GM12878 (cell line): Measurements from ENCODE around the gene GTPBP1. TPM values are rescaled to one million over a fixed set of nuclear protein-coding genes. Genes with fewer than 3 reads are reported as not detected.

ENCODE experiments used
- BCL3 ChIP-seq: IDR thresholded peaks from 2 replicates; pipeline ENCODE4 v1.6.1; 2011; ENCODE audit warnings: borderline replicate concordance, low read depth, mild to moderate bottlenecking, moderate library complexity, low read length; ENCODE audit not compliant: insufficient read depth, poor library complexity, severe bottlenecking
- BHLHE40 ChIP-seq, 2 experiments: fragments of 450-650 bp in 1 of 2; IDR thresholded peaks; 2 replicates each; pipeline ENCODE4 v1.6.1; 2011 to 2017; ENCODE audit warnings: low read depth in 2 of 2, borderline replicate concordance in 1 of 2, improper control_type of control experiment in 1 of 2, low read length in 1 of 2, mild to moderate bottlenecking in 1 of 2
- CREB1 ChIP-seq: IDR thresholded peaks from 2 replicates; pipeline ENCODE4 v1.6.1; 2012; ENCODE audit warnings: low read depth, mild to moderate bottlenecking, inconsistent platforms
- IKZF1 ChIP-seq: fragments of 450-650 bp; conservative IDR thresholded peaks from 2 replicates; pipeline ENCODE4 v1.6.1; 2017; ENCODE audit warnings: antibody characterized with exemption, mild to moderate bottlenecking
- MXI1 ChIP-seq: fragments of 150-350 bp; IDR thresholded peaks from 2 replicates; pipeline ENCODE4 v1.6.1; 2011; ENCODE audit warnings: low read depth, mild to moderate bottlenecking, inconsistent platforms, low read length, improper control_type of control experiment
- ZBTB40 ChIP-seq: fragments of 450-650 bp; IDR thresholded peaks from 2 replicates; pipeline ENCODE4 v1.6.1; 2016; ENCODE audit warnings: mild to moderate bottlenecking, moderate library complexity, borderline replicate concordance
- ZNF207 ChIP-seq: fragments of 450-650 bp; IDR thresholded peaks from 2 replicates; pipeline ENCODE4 v1.6.1; 2014; ENCODE audit warnings: antibody characterized with exemption, mild to moderate bottlenecking, borderline replicate concordance
- polyA plus RNA-seq, 11 experiments: library from polyadenylated mRNA; depleted of rRNA in 4 of 11; unstranded in 6 of 11; stranded (reverse) in 5 of 11; fragments of >200 nt; fragmentation: Nextera tagmentation in 4 of 11; fragmentation: Illumina TruSeq in 1 of 11; extraction: Ambion mirVana in 4 of 11; extraction: Trizol in 1 of 11; gene quantifications; 1 replicate in 1 of 11; 2 replicates in 10 of 11; pipeline versions ENCODE4 v1.2.1 to v1.2.3, GENCODE V29; 2011 to 2016; ENCODE audit warnings: inconsistent platforms in 2 of 11, missing spikeins in 2 of 11, low read depth in 1 of 11
- total RNA-seq, 4 experiments: library from RNA; depleted of rRNA in 3 of 4; stranded (reverse); fragments of >200 nt in 3 of 4; fragmentation: Illumina TruSeq in 1 of 4; extraction: Trizol in 1 of 4; gene quantifications; 2 replicates each; pipeline versions ENCODE4 v1.2.1 to v1.2.3, GENCODE V29; 2013 to 2021

GTPBP1 gene
- total and polyA plus RNA-seq, 10 of the 15 experiments (the other 5 are each of a cell fraction or from before 2014, with no cell fraction given), result 0.89 to 63.1 (median 34.2) TPM

- TF ChIP-seq ZBTB40 (no peak), ZNF207 (0 out of 2 replicates have a peak, but pooled peaks have one; percentile 19), BHLHE40 (IDR thresholded peaks at IDR 0.05; ENCODE audit: borderline replicate concordance in 1 of 2, low read depth in 2 of 2, low read length in 1 of 2) (peak; percentile 12 to 48; a peak in 2 of 4 replicates), BCL3 (no peak), CREB1 (peak; percentile 11; the same call in 1 of the 2 replicates), IKZF1 (peak; percentile 76), MXI1 (0 out of 2 replicates have a peak, but pooled peaks have one; percentile 33)
- TF ChIP-seq, all 136 proteins: peak for 21
Observed at GRCh38 chr22:38755155-38755910, 49.6 kb downstream of the GTPBP1 start (continued).
